ENCODE results near the gene ASAP3.

GRCh38 chr1:23492132-23492720, 8.2 kb upstream of the ASAP3 start:
- TF ChIP-seq CTCF (IDR thresholded peaks at IDR 0.05) (no peak), EP300 (IDR thresholded peaks at IDR 0.05) (no peak), POLR2A (IDR thresholded peaks at IDR 0.05) (no peak), POLR2AphosphoS5 (IDR thresholded peaks at IDR 0.05) (no peak)

All from upper lobe of left lung (tissue), 4 donors.